Left colon (tissue), 2 donors: Measurements from ENCODE around the gene DNAH14. TPM values are rescaled to one million over a fixed set of nuclear protein-coding genes. Genes with fewer than 3 reads are reported as not detected.

Experiments used
- ATAC-seq: fragments of 200-7000 bp; cut with Tn5 transposase; one replicate; pipeline ENCODE4 v1.9.1; 2020; ENCODE audit warnings: mild to moderate bottlenecking, moderate library complexity
- DNase-seq, 2 donors: peaks; one replicate each; pipeline ENCODE4 v3.0.0-alpha.2; 2020
- intact Hi-C, 2 donors: fragments of 100-400 bp; cut with DNase I in 1 of 2; cut with micrococcal nuclease in 1 of 2; formaldehyde crosslinking; loops; one replicate each; pipeline versions ENCODE4 v1.11.2 to v1.14.0; 2022; cut with DNase I, micrococcal nuclease
- total RNA-seq, 2 donors: library from RNA; stranded (reverse); fragmentation: NEBNext Ultra II Directional; extraction: Animal tissue kit (Norgen Biotek cat#: 25700); gene quantifications; one replicate each; pipeline ENCODE4 v1.2.1, GENCODE V29; 2021
- donor health status: DM: no; HTN: no; CAD: no.
- donor health status: DM: yes; HTN: yes; CAD: no.

DNAH14 gene
- total RNA-seq, 2 donors from 2014 or later = 7.2 to 12.3 TPM

DNA sequence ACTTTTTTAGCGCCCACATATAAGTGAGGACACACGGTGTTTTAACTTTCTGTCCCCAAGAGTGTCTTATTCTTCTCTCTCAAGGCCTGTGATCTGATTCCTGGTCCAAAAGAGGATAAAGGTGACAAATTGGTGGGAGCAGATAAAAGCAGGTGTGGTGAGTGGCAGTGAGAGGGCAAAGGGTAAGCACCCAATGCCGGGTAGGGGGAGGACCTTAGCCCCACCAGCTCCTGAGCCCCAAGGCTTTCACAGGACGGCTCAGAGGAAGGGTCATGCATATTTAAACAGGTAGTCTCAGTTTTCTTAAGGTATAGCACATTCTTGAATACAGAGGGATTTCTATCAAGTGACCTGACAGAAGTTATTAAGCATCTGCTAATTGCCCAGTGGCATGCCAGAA is 478.8 kb downstream of the DNAH14 start:
- peak; percentile 53 for ATAC-seq
- no peak for DNase-seq
- intact Hi-C loops = no loop called here

DNA sequence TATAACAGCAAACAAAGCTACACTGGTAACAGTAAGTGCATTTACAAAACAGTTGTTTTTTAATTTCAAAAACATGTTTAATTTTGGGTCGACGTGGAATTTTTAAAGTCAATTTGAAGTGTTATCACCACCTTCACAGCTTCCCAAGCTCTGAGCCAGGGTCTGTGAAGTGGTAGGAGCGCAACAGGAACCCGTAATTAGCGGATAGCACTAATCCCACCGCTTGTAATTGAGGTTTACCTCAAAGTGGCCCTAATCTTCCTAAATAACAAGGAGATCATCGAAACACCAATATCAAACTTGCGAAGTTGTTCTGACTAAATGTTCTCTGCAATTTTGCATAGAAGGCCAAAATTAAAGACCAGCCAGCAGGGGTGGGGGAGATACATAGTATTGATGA is 479.6 kb downstream of the DNAH14 start:
- ATAC-seq (no peak), DNase-seq (no peak)
- intact Hi-C loops = no loop called here

DNA sequence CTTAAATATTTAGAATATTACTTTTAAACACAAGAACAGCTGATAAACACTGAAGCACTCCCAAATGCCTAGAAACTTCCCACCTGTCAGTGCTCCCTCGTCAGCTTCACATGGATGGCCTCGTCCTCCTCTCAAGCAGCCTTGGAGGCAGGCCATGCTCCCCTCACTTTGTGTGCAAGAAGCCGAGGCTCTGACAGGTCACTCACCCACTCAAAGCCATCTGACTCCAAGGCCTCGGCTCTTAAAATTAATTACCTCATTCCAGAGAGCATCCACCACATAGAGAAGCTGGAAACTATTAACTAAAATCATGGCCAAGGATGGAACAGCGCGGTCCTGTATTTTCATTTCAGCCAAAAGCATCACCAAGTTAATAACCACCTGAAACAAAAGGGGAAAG is 480.6 kb downstream of the DNAH14 start:
- intact Hi-C loops = no loop called here
- ATAC-seq = no peak
- no peak for DNase-seq

DNA sequence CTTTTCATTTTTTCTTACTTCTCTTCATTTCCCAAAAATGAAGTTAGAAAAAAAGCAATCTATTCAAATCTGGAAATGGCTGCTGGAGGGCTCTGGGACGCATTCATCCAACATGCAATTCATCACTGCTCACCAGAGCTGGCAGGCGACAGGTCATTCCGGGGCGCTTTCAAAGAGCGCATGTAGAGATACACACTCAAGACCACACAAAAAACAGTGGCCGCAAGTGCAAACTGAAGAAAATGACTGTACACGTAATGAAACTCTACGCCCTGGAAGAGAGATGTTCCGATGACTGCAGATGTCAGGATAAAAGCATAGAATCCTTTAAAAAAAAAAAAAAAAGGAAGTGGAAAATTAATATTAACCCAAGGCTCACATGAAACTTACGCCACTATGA is 482.8 kb downstream of the DNAH14 start:
- no peak for DNase-seq
- ATAC-seq = no peak
- intact Hi-C loops = no loop called here

DNA sequence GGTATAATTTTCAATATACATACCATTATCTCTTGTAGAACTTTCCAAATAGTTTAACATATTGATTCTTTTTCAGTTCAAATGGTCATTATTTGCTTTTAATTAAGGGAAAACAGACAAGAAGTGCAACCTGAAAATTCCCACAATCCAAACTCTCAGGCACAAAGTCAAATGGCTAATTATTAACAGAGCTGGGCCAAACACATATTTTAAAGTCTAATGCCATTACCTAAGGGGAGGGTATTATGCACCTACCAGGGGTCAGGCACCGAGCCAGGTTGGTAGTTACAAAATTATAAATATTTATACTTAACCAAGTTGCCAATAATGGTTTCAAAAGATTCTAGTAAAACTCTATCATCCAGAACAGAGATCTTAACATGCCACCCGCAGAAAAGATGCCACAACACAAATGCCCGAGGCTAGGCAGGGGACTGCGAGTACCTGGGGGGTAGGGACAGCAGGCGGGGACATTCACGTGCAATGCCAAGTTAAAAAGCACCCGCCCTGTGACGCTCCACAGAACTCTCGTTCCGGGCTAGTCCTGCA is 483.4 kb downstream of the DNAH14 start:
- peak in 1 of 2 donors; percentile 40 for DNase-seq
- intact Hi-C loops = no loop called here
- peak; percentile 73 for ATAC-seq

DNA sequence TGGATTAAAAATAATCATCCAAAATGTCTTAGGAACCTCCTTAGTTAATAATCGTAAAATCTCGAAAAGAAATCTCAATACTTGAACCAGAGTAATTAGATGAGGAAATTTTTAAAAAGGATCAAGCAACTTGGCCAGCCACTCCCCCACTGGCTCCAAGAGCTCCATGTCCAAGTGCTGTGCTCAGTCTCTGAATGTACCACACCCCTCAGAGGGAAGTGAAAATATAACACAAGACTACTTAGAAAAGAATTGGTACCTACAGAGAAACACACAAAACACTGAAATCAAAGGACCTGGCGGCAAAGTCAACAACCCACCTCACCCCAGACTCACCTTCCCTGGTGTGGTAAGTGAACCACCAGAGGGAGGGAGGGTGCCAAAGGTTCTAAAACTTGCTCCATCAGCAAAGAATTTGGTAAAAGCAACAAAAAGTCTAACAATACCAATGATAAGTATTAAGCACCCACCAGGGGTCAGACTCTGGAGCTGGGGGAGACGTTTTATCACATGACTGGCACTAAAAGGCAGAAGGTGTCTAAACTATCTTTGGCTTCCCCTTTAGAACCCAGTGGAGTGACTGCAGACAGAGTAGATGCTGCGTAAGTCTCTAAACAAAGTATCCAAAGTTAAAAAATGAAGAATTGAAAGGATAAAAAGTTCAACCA is 484.4 kb downstream of the DNAH14 start:
- DNase-seq = no peak
- intact Hi-C loops = no loop called here
- peak; percentile 54 for ATAC-seq

DNA sequence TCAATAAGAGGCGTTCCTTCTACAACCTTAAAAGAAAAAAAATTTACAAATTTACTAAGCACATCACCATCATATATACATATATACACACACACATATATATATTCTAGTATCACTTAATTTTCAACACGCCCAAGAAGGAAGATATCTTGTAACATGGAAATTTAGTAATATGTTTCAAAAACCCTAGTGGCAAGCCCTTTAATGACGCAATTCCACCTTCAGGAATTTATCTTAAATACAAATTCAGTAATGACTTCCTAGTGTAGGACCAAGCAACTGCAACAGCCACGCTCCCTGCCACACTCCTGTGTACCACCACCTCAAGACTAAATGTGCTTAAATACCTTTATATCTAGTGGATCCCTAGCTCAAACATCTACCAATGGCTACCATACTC is 485.8 kb downstream of the DNAH14 start:
- intact Hi-C loops = no loop called here
- no peak for ATAC-seq
- no peak for DNase-seq

DNA sequence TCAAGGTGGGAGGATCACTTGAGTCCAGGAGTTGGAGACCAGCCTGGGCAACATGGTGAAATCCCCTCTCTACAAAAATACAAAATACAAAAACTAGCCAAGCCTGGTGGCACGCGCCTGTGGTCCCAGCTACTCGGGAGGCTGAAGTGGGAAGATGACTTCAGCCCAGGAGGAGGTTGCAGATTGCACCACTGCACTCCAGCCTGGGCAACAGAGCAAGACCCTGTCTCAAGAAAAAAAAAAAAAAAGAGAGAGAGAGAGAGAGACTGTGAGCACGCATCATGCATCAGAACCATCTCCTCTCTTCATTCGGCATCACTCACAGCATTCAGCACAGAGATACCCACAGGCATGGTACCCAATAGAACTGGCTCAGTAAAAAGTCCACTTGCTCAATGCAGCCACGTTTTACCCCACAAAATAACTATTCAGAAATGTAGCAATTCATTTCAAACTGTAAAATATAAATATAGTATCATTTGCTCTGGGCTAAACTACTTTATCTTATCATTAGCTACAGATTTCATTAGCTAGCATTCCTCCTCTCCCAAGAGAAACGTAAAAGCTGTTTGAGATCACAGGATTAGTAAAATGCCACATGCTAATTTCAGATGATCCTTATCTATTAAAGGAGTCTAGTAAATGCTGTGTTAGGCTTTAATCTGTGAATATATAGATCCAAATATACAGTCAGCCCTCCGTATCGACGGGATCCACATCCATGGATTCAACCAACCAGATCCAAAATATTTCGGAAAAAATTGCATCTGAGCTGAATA is 486.7 kb downstream of the DNAH14 start:
- DNase-seq (no peak), ATAC-seq (no peak)
- intact Hi-C loops = no loop called here

DNA sequence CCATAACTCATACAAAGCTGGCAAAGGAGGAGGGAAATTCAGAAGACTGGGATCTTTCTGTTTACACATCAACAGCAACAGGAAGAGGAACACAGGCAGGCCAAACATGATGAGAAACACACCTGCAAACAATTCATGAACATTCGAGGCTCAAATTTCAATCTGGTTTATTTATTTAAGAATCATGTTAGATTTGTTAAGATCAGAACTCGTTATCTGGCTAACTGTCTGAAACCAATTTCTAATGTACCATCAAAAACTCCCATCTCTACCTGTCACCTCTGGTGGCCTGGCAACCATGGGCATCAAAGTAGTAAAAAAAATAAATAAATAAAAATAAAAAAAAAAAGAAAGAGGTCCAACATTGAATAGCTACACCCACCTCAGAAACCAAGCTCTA is 488.6 kb downstream of the DNAH14 start:
- no peak for ATAC-seq
- intact Hi-C loops = no loop called here
- DNase-seq = no peak

DNA sequence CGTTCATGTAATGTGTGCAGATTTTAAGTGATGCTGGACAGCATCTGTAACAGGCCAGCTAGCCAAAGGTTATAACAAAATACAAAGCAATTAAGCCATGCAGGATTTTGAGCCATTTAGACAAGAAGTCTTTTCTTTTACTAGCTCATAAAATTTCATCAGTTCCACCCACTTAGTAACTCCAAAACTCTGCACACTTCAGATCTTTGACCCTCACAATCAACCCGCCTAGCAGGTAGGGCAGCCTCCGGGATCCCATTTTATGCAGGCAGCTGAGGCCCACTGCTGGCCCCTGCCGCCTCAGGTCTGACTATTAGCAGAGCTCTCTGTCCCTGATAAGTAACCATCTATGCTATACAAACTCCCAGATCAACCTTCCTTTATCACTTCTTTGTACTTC is 489.1 kb downstream of the DNAH14 start:
- intact Hi-C loops = no loop called here
- ATAC-seq (peak; percentile 88), DNase-seq (peak; percentile 62 to 67)

DNA sequence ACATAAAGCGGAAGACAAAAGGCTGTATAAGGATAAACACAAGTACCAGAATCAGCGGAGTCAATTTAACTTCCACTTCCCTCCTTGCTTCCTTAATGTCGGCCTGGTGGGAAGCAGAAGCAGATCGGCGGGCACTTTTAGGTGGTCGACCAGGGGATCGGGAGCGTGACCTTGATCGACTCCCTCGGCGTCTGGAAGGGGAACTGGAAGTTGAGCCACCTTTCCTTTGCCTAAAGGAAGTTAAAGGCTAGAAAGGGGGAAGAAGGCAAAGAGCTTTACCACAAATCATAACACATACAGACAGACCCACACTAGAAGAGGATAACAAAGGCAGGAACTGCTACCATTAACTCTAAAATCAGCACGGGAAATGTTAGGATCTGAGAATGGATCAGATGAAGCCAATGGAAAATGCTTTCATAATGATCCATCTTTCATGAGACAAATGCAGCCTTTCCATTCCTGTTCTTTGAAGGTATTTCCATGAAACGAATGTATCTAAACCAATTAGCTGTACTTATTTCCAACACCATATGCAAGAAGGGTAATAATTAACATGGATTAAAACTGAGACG is 492.6 kb downstream of the DNAH14 start:
- intact Hi-C loops = no loop called here
- no peak for DNase-seq
- ATAC-seq = no peak

DNA sequence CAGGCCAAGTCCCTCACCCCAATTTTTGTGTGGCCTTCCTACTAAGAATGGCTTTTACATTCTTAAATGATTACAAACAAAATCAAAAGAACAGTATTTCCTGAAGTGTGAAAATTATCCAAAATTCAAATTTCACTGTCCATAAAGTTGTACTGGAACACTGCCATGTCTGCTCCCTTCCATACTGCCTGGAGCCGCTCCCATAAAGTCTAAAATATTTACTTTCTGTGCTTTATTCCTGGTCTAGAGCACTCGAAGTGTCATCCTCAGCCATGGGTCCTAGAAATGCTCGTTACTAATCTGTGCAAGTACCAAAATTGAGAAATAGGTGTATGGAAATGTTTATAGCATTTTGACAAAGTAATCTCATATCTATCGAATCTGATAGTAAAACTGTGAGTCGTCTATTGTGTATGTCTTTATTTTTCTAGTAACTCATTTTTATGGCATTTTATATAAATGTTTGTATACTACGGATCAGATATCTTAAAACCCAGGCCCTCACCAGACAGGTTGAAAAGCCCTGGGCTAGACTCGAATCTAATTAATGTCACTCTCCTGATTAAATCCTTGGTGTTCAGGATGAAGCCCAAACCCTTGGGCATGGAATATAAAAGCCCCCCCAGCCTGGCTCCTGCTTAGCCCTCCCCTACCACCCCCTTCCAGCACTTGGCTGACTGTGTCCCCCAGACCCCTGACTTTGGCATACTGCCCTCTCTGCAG is 493.5 kb downstream of the DNAH14 start:
- no peak for DNase-seq
- no peak for ATAC-seq
- intact Hi-C loops = no loop called here

DNA sequence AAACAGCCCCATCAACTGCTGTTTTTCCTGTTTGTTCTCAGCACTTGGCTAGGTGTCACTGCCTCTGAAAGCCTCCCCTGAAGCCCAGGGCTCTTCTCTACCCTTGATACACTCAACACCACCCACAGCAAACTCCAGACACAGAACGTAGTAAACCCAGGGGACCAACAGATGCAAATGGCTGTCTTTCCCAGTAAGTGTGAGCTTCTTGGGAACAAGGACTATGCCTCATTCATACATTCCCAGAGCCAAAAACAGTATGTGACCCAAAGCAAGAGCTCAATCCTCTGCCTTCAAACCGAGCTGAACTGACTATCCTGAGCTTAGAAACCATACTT is 494.0 kb downstream of the DNAH14 start:
- DNase-seq (no peak), ATAC-seq (no peak)
- intact Hi-C loops = no loop called here

DNA sequence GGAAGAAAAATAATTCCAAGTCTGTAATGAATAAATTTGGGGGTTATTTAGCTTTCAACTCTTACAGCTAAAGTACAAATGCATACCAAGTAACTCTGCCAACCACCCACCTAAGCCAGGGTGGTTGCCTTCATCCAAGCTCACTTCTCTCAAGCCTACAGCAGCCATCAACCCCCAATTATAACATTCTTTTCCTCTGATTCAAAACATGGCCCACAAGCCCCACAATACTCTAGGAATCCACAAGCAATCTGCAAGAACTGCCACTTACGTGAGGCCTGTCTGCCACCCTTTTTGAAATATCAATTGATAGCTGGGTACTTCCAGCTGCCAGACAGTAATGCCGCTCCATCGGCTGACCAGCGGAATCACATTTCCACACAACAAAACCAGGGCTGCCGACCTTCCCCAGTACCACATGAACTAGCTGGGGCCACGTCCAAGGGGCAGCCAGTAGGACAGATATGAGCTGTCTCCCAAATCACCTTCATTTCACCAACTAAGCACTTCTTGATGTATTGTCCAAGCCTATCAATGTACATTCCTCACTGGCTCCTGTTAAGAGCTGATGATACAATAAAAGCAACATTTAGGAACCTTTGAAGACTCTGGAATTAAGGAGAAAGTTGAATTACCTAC is 495.2 kb downstream of the DNAH14 start:
- ATAC-seq (no peak), DNase-seq (no peak)
- intact Hi-C loops = no loop called here

DNA sequence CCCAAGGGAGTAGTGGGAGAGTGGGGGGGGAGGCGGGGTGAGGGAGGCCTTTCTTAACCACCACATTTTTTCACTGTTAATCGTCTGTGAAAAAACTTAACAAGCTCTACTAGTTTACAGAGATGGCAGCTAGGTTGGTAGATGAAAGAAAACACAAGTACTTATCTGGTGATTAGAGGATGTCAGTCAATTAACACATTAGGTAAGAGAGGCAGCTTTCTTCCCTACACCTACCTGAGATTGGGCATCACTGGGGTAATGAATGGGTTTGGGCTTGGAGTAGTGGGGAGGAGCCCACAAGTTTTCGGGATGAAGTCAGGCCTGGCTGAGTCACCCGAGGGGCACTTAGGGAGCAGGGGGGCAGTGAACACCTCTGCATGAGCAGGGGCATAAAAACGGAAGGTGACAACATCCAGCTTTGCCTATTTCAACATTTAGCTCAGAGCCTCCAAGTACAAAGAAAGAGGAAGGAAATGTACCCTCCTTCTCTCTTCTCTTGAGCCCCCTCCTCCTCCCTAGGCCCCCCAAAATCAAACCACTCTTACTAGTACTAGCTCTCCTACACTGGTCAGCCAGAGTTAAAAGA is 495.8 kb downstream of the DNAH14 start:
- DNase-seq (no peak), ATAC-seq (no peak)
- intact Hi-C loops = no loop called here

DNA sequence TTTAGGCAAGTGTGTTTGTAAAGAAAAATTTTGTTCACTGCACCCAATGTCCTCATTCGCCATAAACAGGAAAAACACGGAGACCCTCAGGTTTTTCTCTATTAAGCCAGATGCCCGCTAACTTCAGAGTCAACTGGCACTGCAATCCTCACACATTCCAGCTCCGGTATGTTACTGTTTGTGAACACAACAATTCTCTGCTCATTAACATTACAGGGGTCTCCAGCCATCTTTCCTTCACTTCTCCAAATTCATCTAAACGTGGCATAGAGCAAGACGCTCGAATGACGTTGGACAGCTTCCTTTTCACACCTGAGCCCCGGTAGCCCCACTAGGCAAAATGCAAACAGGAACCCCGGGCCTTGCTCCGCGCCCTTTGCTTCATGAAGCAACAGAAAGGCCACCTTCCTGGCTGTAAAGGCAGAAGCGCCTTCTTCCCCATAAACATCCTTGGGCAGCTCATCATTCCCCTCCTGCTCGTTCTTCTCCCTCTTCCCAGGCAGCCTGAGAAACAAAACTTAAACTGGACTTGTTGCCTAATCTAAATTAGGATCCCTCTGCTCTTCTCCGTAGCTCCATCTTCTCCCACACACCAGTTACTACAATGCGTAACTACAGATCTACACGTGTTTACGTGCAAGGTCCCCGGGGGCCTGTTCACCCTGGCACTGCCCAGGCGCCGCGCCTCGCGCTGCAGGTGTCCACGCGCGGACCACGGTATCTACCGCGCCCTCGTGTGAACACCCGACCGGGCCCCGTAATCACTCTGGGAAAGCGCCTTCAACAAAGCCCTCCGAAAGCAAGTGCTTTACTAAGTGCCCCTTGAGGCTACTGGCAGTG is 497.1 kb downstream of the DNAH14 start:
- peak; percentile 32 for ATAC-seq
- intact Hi-C loops = no loop called here
- peak in 1 of 2 donors; percentile 66 for DNase-seq

DNA sequence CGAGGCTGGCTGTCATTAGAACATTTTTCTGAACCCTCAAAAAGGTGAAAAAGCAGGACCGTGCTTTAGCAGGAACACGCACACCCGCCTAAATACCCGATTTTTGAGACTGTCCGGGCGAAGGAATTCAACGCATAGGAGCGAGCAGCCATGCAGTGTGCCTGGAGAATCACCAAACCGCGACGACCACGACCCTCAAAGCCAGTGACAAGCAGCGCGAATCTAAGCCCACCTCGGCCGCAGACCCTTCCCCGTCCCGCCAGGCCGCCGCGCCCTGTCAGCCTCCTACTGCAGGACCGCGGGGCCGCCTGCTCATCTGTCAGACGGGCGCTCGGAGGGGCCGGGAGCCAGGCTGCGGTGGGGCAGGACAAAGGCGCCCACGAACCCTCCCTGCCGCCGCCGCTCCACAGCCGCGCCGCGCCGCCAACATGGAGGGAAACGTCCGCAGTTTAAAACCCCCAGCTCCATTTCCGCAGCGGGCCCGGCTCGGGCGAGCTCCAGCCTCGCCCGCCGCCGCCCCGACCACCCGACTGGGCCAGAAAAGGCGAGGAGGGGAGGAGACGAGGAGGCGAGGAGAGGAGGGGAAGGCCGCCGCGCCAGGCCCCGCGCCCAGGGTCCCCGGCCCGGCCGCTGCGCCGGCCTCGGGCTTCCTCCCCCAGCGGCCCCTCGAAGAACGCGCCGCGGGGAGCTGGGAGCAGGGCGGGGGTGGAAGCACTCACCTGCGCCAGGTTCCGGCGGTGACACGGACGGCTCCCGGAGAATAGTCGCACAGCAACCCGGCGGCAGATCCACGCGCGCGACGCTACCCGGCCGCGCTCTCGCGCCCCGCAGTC is 498.0 kb downstream of the DNAH14 start, which contains the start of gene LBR:
TSS of gene LBR (minus strand) at position 804 of the 833 bp plus-strand sequence. CDS start 3,963 bp downstream, outside the sequence.
- ATAC-seq (peak; percentile 29), DNase-seq (peak in 1 of 2 donors; percentile 62)
- intact Hi-C loops = no loop called here
